GM10266 (cell line): ENCODE data around the gene SGK2.

ENCODE experiments used
- DNase-seq: peaks from one replicate; pipeline ENCODE4 v3.0.0; 2012; ENCODE audit errors: extremely low spot score
- CTCF ChIP-seq: IDR thresholded peaks from 2 replicates; pipeline ENCODE4 v1.5.1; 2012; ENCODE audit warnings: mild to moderate bottlenecking, low read depth; ENCODE audit not compliant: control insufficient read depth, insufficient read depth; ENCODE audit errors: missing control alignments

The SGK2 gene

GRCh38 chr20:43520074-43520630 is 38.7 kb upstream of the SGK2 start:
- no peak for DNase-seq
- no peak for TF ChIP-seq CTCF

- TF ChIP-seq CTCF = no peak
- DNase-seq = no peak
Observed at GRCh38 chr20:43525021-43525420, 33.8 kb upstream of the SGK2 start.

- no peak for DNase-seq
- TF ChIP-seq CTCF = no peak
Observed at GRCh38 chr20:43528258-43528875, 30.5 kb upstream of the SGK2 start.

GRCh38 chr20:43529051-43529450 is 29.8 kb upstream of the SGK2 start:
- no peak for TF ChIP-seq CTCF
- no peak for DNase-seq

GRCh38 chr20:43529457-43530153 is 29.2 kb upstream of the SGK2 start:
- no peak for DNase-seq
- TF ChIP-seq CTCF = no peak

GRCh38 chr20:43530321-43531090 is 28.3 kb upstream of the SGK2 start:
- TF ChIP-seq CTCF = no peak

GRCh38 chr20:43531091-43531443 is 27.8 kb upstream of the SGK2 start:
- TF ChIP-seq CTCF = no peak
- no peak for DNase-seq

More at GRCh38 chr20:43530321-43531090, 28.3 kb upstream of the SGK2 start:
- DNase-seq = no peak
